GM19239 (cell line): ENCODE results near the gene RAPGEF4.

Source experiments
- DNase-seq: peaks from one replicate; pipeline ENCODE4 v3.0.0; 2011; ENCODE audit warnings: low spot score; ENCODE audit not compliant: insufficient read length
- FAIRE-seq: peaks from 2 replicates; lab custom pipeline; 2011; peaks lifted over from hg19 to GRCh38; lab: Jason Lieb, UNC

The RAPGEF4 gene

GRCh38 chr2:172985139-172985892 lies 249.7 kb downstream of the RAPGEF4 start:
- DNase-seq, result no peak
- FAIRE-seq, result no peak

GRCh38 chr2:172986040-172986439 lies 250.4 kb downstream of the RAPGEF4 start:
- DNase-seq, result no peak
- no peak for FAIRE-seq

GRCh38 chr2:172988728-172989127 lies 253.1 kb downstream of the RAPGEF4 start:
- DNase-seq, result no peak
- FAIRE-seq, result no peak

GRCh38 chr2:172991031-172991430 lies 255.4 kb downstream of the RAPGEF4 start:
- DNase-seq, result no peak
- FAIRE-seq, result no peak

- FAIRE-seq (no peak), DNase-seq (no peak)
Measured at GRCh38 chr2:172993139-172993538, 257.5 kb downstream of the RAPGEF4 start.

GRCh38 chr2:172993931-172994717 lies 258.5 kb downstream of the RAPGEF4 start:
- FAIRE-seq (no peak), DNase-seq (no peak)

- FAIRE-seq, result no peak
Measured at GRCh38 chr2:172994864-172995263, 259.2 kb downstream of the RAPGEF4 start.

GRCh38 chr2:172995323-172996244 lies 259.9 kb downstream of the RAPGEF4 start:
- DNase-seq, result no peak

More at GRCh38 chr2:172994864-172995263, 259.2 kb downstream of the RAPGEF4 start:
- DNase-seq, result no peak

GRCh38 chr2:172996387-172996961 lies 260.8 kb downstream of the RAPGEF4 start:
- no peak for FAIRE-seq
- no peak for DNase-seq

More at GRCh38 chr2:172995323-172996244, 259.9 kb downstream of the RAPGEF4 start:
- no peak for FAIRE-seq

- DNase-seq, result no peak
- FAIRE-seq, result no peak
Measured at GRCh38 chr2:172997031-172997430, 261.4 kb downstream of the RAPGEF4 start.

- DNase-seq (no peak), FAIRE-seq (no peak)
Measured at GRCh38 chr2:172998547-172999272, 263.1 kb downstream of the RAPGEF4 start.

GRCh38 chr2:172999641-173000386 lies 264.2 kb downstream of the RAPGEF4 start:
- DNase-seq, result no peak

GRCh38 chr2:173001664-173002604 lies 266.3 kb downstream of the RAPGEF4 start:
- FAIRE-seq, result no peak
- DNase-seq, result no peak

More at GRCh38 chr2:172999641-173000386, 264.2 kb downstream of the RAPGEF4 start:
- FAIRE-seq, result no peak

GRCh38 chr2:173002751-173003541 lies 267.3 kb downstream of the RAPGEF4 start:
- FAIRE-seq, result no peak
- no peak for DNase-seq

- FAIRE-seq (no peak), DNase-seq (no peak)
Measured at GRCh38 chr2:173008786-173009185, 273.1 kb downstream of the RAPGEF4 start.

- no peak for FAIRE-seq
- DNase-seq, result no peak
Measured at GRCh38 chr2:173010233-173010632, 274.6 kb downstream of the RAPGEF4 start.

- DNase-seq (no peak), FAIRE-seq (no peak)
Measured at GRCh38 chr2:173016451-173016850, 280.8 kb downstream of the RAPGEF4 start.
